PC-3 (cell line): ENCODE results near the gene ATE1. TPM values are rescaled to one million over a fixed set of nuclear protein-coding genes. Genes with fewer than 3 reads are reported as not detected.

Source experiments
- ATAC-seq: fragments of 200-7000 bp; cut with Tn5 transposase; 2 replicates; pipeline ENCODE4 v1.9.1; 2020; ENCODE audit warnings: mild to moderate bottlenecking, moderate library complexity
- BruUV-seq: library from RNA; stranded (reverse); fragments of 400-500 nt; replicated peaks from 2 replicates; lab custom pipeline; 2021; lab: Mats Ljungman, UMichigan
- CTCF ChIA-PET: fragments of 300-600 bp; sonication (Branson Sonifier 250); formaldehyde crosslinking; loops from one replicate; lab custom pipeline; 2022; ENCODE audit warnings: antibody characterized with exemption; lab: Charles Lee
- POLR2A ChIA-PET: fragments of 300-600 bp; sonication (Branson Sonifier 250); formaldehyde crosslinking; loops from one replicate; lab custom pipeline; 2022; ENCODE audit warnings: antibody characterized with exemption; ENCODE audit not compliant: unreplicated experiment; lab: Charles Lee
- DNase-seq: peaks from one replicate; pipeline ENCODE4 v3.0.0-alpha.2; 2015
- H2AFZ ChIP-seq: fragments of 300-600 bp; sonication (generic); 2 replicates; pipeline ENCODE4 v1.6.0; 2016; ENCODE audit warnings: antibody characterized with exemption, low read length
- H3F3A ChIP-seq: fragments of 300-600 bp; sonication (generic); one replicate; pipeline ENCODE4 v1.6.0; 2017; ENCODE audit warnings: antibody characterized with exemption, low read length, control low read depth, mild to moderate bottlenecking; ENCODE audit not compliant: unreplicated experiment
- H3K27ac ChIP-seq: fragments of 300-600 bp; sonication (generic); 2 replicates; pipeline ENCODE4 v1.5.1; 2016; ENCODE audit warnings: mild to moderate bottlenecking, low read length
- H3K27me3 ChIP-seq: fragments of 300-600 bp; sonication (generic); 2 replicates; pipeline ENCODE4 v1.6.1; 2016; ENCODE audit warnings: low read length, mixed read lengths
- H3K36me3 ChIP-seq: fragments of 300-600 bp; sonication (generic); 2 replicates; pipeline ENCODE4 v1.6.1; 2016; ENCODE audit warnings: low read depth, mixed run types, low read length, mixed read lengths
- H3K4me1 ChIP-seq: fragments of 300-600 bp; sonication (generic); 2 replicates; pipeline ENCODE4 v1.5.1; 2016; ENCODE audit warnings: low read length; ENCODE audit not compliant: insufficient read depth
- H3K4me2 ChIP-seq: fragments of 300-600 bp; sonication (generic); 2 replicates; pipeline ENCODE4 v1.6.0; 2016; ENCODE audit warnings: low read length
- H3K4me3 ChIP-seq: fragments of 300-600 bp; sonication (generic); 2 replicates; pipeline ENCODE4 v1.5.1; 2016; ENCODE audit warnings: mild to moderate bottlenecking, low read length, mixed read lengths
- H3K79me2 ChIP-seq: fragments of 300-600 bp; sonication (generic); 2 replicates; pipeline ENCODE4 v1.6.1; 2017; ENCODE audit warnings: low read length, mixed read lengths
- H3K9ac ChIP-seq: fragments of 300-600 bp; sonication (generic); 2 replicates; pipeline ENCODE4 v1.6.0; 2016; ENCODE audit warnings: mild to moderate bottlenecking, low read length
- H3K9me2 ChIP-seq: fragments of 300-600 bp; sonication (generic); replicated peaks from 2 replicates; pipeline ENCODE4 v1.6.1; 2016; ENCODE audit warnings: mixed run types, low read length, mixed read lengths
- H3K9me3 ChIP-seq: fragments of 300-600 bp; sonication (generic); 2 replicates; pipeline ENCODE4 v1.6.1; 2016; ENCODE audit warnings: low read length, mixed read lengths
- H4K20me1 ChIP-seq: fragments of 300-600 bp; sonication (generic); 2 replicates; pipeline ENCODE4 v1.6.1; 2016; ENCODE audit warnings: low read length, mixed read lengths
- CTCF ChIP-seq: fragments of 300-600 bp; sonication (generic); conservative IDR thresholded peaks from 2 replicates; pipeline ENCODE4 v1.5.1; 2017; ENCODE audit warnings: antibody characterized with exemption, low read depth, mild to moderate bottlenecking, low read length
- EZH2 ChIP-seq: fragments of 300-600 bp; sonication (generic); IDR thresholded peaks from one replicate; pipeline ENCODE4 v1.6.1; 2017; ENCODE audit warnings: antibody characterized with exemption, mild to moderate bottlenecking, low read length; ENCODE audit not compliant: unreplicated experiment
- EZH2phosphoT487 ChIP-seq: fragments of 300-600 bp; sonication (generic); IDR thresholded peaks from 2 replicates; pipeline ENCODE4 v1.6.1; 2018; ENCODE audit warnings: mild to moderate bottlenecking, antibody characterized with exemption, low read length, borderline replicate concordance
- intact Hi-C: fragments of 100-400 bp; cut with micrococcal nuclease; formaldehyde crosslinking; loops from 2 replicates; pipeline ENCODE4 v1.9.0; 2023
- total RNA-seq: library from RNA; depleted of rRNA; stranded (reverse); fragments of >200 nt; gene quantifications from 2 replicates; pipeline ENCODE4 v1.2.3, GENCODE V29; 2014

ATE1 gene
- total RNA-seq, 1 experiment from 2014 or later: 12.8 TPM

- Histone ChIP-seq H3K9ac (no peak overlapping the region), H3K79me2 (no peaks in the 10 kb centered on the region), H3K4me1 (peaks cover 10% of the 10 kb centered on the region), H3K9me2 (no peaks in the 10 kb centered on the region), H3K9me3 (no peaks in the 10 kb centered on the region), H2AFZ (no peak overlapping the region), H3K4me3 (no peak overlapping the region), H3K4me2 (no peak overlapping the region), H3F3A (no peaks in the 10 kb centered on the region), H3K36me3 (peaks cover 3% of the 10 kb centered on the region), H3K27me3 (no peaks in the 10 kb centered on the region), H3K27ac (no peak overlapping the region), H4K20me1 (no peaks in the 10 kb centered on the region)
- ATAC-seq: no peak
- DNase-seq: no peak
- POLR2A ChIA-PET: no interaction called here
- CTCF ChIA-PET: no interaction called here
- no TSS peak for BruUV-seq
- TF ChIP-seq EZH2phosphoT487 (no peak), EZH2 (no peak), CTCF (no peak)
- intact Hi-C loops: no loop called here
Measured at GRCh38 chr10:121961456-121961855, 33.6 kb upstream of the ATE1 start.

GRCh38 chr10:121959671-121960070 lies 31.8 kb upstream of the ATE1 start:
- no peak for DNase-seq
- Histone ChIP-seq H2AFZ (no peak overlapping the region), H3K4me2 (no peak overlapping the region), H3K4me1 (peaks cover 17% of the 10 kb centered on the region), H3K9ac (no peak overlapping the region), H3K9me2 (no peaks in the 10 kb centered on the region), H3F3A (no peaks in the 10 kb centered on the region), H3K4me3 (no peak overlapping the region), H4K20me1 (no peaks in the 10 kb centered on the region), H3K36me3 (peaks cover 4% of the 10 kb centered on the region), H3K27me3 (no peaks in the 10 kb centered on the region), H3K79me2 (no peaks in the 10 kb centered on the region), H3K27ac (no peak overlapping the region), H3K9me3 (no peaks in the 10 kb centered on the region)
- intact Hi-C loops: no loop called here
- ChIA-PET CTCF (no interaction called here), POLR2A (no interaction called here)
- TF ChIP-seq EZH2 (no peak), CTCF (no peak), EZH2phosphoT487 (no peak)
- ATAC-seq: no peak
- BruUV-seq: no TSS peak
